GM21515 (cell line): ENCODE data around the gene SH3RF3.
"Not testable (repeated sequence)": the region's sequence is repeated elsewhere in the genome, so short reads cannot be mapped to it uniquely, and the experiment has no call there.

Experiments used
- ATAC-seq: cut with Tn5 transposase; IDR thresholded peaks from one replicate; pipeline ENCODE4 v1.9.1; 2021; ENCODE audit not compliant: unreplicated experiment

The SH3RF3 gene

DNA sequence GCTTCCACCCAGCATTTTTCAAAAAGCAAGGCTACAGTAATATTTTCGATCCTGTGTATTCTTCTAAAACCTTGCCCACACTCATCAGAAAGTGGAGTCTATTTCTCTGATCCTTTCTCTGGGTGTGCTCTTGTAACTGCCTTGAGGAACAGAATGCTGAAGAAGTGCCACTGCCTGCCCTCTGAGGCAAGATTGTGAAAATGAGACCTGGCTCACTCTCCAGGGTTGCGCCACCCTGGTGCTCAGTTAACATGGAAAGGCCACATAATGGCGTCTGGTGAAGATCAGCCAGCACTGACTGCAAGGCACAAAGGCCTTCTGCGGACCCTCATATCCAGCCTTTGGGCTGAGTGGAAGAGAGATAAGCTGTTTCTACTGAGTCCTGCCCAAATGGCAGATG is 11.2 kb upstream of the SH3RF3 start:
- no peak for ATAC-seq

GRCh38 chr2:109118321-109118720 is 10.7 kb upstream of the SH3RF3 start:
- no peak for ATAC-seq

GRCh38 chr2:109120166-109120565 is 8.8 kb upstream of the SH3RF3 start:
- ATAC-seq, result no peak

GRCh38 chr2:109120686-109121085 is 8.3 kb upstream of the SH3RF3 start:
- ATAC-seq, result not testable (repeated sequence)

GRCh38 chr2:109123586-109124201 is 5.3 kb upstream of the SH3RF3 start:
- no peak for ATAC-seq

DNA sequence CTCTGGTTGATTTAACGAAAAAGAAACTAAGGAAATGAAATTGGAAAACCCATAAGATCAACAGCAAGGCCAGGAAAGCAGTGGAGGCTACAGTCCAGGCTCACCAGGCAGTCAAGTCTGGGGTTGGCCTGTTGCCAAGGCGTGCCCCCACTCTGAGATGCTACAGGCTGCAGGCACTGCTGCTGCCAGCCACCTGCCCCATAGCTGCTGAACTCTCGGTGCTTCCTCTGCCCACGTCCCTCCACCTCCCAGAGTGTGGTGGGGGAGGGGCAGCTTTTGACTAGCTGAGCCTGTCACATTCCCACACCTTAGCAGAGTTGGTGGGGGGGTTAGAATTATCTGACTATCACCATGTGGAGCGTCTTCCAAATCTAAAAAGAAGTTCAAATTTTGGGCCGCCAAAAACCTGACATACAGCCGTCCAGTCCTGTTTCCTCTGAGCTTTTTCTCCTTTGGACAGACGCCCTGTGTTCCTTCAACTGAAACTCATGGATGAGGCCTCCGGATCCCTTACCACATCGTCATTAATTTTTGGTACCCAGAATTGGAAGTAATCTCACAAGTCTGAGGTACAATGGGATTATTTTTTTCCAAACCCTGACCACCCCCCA is 3.9 kb upstream of the SH3RF3 start:
- ATAC-seq, result no peak

DNA sequence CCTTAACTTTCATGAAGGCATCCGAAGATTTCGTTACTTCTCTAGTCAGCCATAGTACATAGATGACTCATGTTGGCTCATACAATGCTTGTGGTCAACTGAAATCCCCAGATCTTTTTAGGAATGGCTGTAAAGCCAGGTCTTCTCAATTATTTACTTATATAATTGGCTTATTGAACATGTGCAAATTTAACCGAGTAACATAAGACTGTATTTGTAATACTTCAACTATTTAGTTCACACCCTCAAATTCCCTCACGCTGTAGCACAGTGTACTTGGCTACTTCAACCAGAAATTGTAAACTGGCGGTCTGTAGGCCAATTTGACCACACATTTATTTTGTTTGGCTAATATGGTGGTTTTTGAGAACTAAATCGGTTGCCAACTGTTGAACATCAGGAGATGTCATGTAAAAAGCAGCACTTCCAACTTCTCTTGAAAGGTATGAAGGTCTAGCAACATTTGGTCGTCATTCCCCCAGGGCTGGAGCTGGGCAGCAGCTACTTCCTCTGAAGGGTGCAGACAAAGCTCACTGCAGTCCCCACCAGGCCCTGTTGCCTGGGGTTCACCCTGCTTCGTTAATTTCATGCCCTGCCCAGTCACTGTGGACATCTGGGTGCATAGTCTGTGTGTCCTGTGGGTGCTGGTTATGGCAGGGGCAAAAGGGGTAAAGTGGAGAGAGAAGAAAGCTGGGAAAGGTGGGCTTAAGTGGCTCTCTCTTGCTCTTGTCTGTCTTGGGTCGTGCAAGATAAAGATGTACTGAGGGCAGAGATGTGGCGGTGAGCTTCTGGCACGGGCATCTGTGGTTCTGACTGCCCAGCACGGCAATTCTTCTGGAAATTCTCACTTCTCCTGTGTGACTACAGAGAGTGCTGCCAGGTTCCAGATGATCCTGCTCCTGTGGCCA is 3.2 kb upstream of the SH3RF3 start:
- no peak for ATAC-seq

- ATAC-seq, result no peak
These were observed 2.5 kb upstream of the SH3RF3 start for GRCh38 chr2:109126501-109126860.

- ATAC-seq, result no peak
These were observed 1.4 kb upstream of the SH3RF3 start for GRCh38 chr2:109127556-109127955.

DNA sequence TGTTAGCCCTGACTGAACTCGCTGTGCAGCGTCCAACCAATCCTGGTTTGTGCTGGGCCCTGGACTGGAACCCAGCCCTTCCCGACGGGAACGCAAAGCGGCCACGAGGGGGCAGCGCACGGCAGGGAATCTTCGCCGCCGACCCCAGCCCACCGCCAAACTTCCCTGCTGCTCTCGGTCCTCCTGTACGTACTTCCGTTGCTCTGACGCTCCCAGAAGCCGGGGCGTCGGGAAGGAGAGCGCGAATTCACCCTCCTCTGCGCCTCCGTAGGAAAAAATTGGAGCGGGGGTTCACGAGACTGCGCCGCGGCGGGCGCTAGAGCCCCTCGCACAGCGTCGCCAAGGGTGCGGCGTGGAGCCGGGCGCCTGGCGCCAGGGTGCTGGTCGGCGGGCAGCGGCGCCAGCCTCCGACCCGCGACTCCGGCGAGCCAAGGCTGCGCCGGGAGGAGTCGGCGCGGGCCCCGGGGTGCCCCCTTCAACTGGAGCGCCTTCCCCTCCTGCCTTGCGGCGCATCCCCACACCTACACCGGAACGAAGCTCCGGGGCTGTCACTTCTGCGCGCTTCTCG is 873 bp upstream of the SH3RF3 start:
- ATAC-seq, result no peak

- no peak for ATAC-seq
These were observed 433 bp downstream of the SH3RF3 start for GRCh38 chr2:109129356-109129920.

DNA sequence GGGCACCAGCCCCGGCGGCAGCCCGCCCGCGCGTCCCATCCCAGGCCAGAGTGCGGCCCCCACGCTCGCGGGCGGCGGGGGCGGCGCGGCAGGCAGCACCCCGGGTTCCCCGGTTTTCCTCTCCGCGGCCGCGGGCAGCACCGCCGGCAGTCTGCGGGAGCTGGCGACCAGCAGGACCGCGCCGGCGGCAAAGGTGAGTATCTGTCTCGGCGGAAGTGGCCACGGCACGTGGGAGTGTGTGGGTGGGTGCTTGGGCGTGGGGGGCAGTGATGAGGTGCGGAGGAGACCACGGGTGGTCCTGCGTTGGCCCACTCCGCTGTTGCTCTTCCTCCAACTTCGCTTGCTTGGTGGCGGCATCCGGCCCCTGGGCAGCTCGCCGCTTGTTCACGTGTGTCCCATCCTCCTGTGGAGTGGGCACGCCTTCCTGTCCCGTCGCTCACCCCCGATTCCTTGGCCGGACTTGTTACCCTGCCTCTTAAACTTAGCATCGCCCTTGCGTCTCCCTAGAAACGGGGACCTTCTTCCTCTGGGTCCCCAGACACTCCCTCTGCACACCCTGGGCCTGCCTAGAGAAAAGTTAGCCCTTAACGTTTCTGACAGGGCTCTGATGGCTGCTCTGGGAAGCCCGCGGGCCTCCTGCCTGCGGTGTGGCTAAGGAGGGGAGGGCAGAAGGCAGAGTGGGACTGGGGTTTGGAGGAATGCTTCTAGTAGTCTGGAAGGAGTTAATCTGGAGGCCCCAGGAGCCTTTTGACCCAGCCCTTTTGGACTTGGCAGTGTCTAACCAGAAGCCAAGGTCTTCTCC is 1.1 kb downstream of the SH3RF3 start:
- ATAC-seq, result no peak

DNA sequence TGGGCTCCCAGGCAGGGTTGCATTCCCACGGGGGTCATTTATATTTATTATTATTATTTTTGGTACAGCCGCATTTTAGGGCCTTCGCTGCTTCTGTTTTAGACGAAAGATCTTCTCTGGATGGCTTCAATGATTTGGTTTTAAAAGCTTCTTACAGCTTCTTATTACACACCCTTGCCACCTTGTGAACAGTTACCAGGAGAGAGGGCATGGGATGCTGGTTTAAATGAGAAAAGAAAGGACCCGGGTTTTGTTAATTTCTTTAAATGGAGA is 1.7 kb downstream of the SH3RF3 start:
- no peak for ATAC-seq

GRCh38 chr2:109131777-109132176 is 2.8 kb downstream of the SH3RF3 start:
- no peak for ATAC-seq

- ATAC-seq, result no peak
These were observed 3.6 kb downstream of the SH3RF3 start for GRCh38 chr2:109132626-109133025.

GRCh38 chr2:109133746-109134145 is 4.7 kb downstream of the SH3RF3 start:
- no peak for ATAC-seq

GRCh38 chr2:109134741-109135358 is 5.8 kb downstream of the SH3RF3 start:
- ATAC-seq, result no peak

GRCh38 chr2:109135359-109136197 is 6.6 kb downstream of the SH3RF3 start:
- no peak for ATAC-seq

GRCh38 chr2:109136542-109136941 is 7.5 kb downstream of the SH3RF3 start:
- no peak for ATAC-seq

- no peak for ATAC-seq
These were observed 8.6 kb downstream of the SH3RF3 start for GRCh38 chr2:109137616-109138015.
